ENCODE data around the gene EDEM2.

The EDEM2 gene

GRCh38 chr20:35146299-35146919 is 727 bp downstream of the EDEM2 start:
- DNase-seq (ENCODE audit: low read depth): no peak
- TF ChIP-seq CTCF (conservative IDR thresholded peaks at IDR 0.05; ENCODE audit: low read depth, low read length): peak; percentile 17
- H3K4me3 ChIP-seq (ENCODE audit: low read depth, low read length): peak overlapping the region; percentile 96

DNA sequence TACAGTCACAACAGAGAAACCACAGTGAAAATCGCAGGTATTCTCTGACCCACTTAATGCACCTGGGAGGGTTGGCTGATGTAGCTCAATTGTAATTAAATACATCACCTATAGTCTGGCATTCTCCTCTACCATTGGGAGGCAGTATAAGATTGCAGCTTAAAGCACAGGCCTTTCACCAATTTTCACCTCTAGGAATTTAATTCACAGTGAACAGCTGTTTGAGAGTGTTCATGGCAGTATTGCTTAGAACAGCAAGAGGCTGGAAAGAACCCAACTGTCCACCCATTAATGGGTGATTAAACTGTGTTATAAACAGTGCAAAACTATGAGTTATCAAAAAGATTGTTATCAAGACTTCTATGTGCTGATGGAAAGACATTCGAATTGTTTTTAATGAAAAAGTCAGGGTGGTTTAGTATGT is 2.0 kb downstream of the EDEM2 start:
- no peak overlapping the region for H3K4me3 ChIP-seq (ENCODE audit: low read depth, low read length)
- peak; percentile 83 for TF ChIP-seq CTCF (conservative IDR thresholded peaks at IDR 0.05; ENCODE audit: low read depth, low read length)
- DNase-seq (ENCODE audit: low read depth): peak; percentile 84

GRCh38 chr20:35144694-35145093 is 2.4 kb downstream of the EDEM2 start:
- DNase-seq (ENCODE audit: low read depth): no peak
- no peak overlapping the region for H3K4me3 ChIP-seq (ENCODE audit: low read depth, low read length)
- no peak for TF ChIP-seq CTCF (conservative IDR thresholded peaks at IDR 0.05; ENCODE audit: low read depth, low read length)

DNA sequence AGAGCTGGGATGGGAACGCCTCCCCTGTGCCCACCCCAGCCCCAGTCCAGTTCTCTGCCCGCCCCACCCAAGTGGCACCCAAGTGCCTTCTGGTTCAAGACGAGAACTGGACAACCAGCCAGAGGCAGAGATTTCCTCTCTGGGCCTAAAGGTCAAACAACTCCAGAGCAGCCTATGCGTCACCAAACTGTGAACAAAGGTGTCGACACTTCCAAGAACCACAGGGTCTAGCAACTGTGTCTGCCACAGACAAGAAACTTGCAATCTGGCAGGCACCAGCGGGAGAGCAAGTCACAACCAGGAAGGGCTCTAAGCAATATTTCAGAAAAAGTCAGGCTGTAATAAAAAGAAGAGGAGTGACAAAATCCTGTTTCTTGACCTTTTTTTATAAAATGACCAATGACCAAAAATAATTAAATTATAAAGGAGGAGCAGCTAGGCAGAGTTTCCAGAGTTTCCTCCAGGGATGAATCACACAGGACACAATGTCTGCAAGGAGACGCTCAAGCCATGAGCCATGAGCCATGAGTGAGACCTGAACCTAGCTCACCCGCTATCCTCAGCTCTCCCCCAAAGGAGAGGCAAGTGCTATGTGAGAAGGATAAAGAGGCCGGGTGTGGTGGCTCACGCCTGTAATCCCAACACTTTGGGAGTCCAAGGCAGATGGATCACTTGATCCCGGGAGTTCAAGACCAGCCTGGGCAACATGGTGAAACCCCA is 11.1 kb downstream of the EDEM2 start:
- no peak for TF ChIP-seq CTCF (conservative IDR thresholded peaks at IDR 0.05; ENCODE audit: low read depth, low read length)
- peak; percentile 87 for DNase-seq (ENCODE audit: low read depth)
- no peak overlapping the region for H3K4me3 ChIP-seq (ENCODE audit: low read depth, low read length)

GRCh38 chr20:35134880-35135279 is 12.3 kb downstream of the EDEM2 start:
- DNase-seq (ENCODE audit: low read depth): no peak
- no peak for TF ChIP-seq CTCF (conservative IDR thresholded peaks at IDR 0.05; ENCODE audit: low read depth, low read length)
- H3K4me3 ChIP-seq (ENCODE audit: low read depth, low read length): no peak overlapping the region

GRCh38 chr20:35134472-35134871 is 12.7 kb downstream of the EDEM2 start:
- H3K4me3 ChIP-seq (ENCODE audit: low read depth, low read length): no peak overlapping the region
- no peak for TF ChIP-seq CTCF (conservative IDR thresholded peaks at IDR 0.05; ENCODE audit: low read depth, low read length)
- peak; percentile 24 for DNase-seq (ENCODE audit: low read depth)

DNA sequence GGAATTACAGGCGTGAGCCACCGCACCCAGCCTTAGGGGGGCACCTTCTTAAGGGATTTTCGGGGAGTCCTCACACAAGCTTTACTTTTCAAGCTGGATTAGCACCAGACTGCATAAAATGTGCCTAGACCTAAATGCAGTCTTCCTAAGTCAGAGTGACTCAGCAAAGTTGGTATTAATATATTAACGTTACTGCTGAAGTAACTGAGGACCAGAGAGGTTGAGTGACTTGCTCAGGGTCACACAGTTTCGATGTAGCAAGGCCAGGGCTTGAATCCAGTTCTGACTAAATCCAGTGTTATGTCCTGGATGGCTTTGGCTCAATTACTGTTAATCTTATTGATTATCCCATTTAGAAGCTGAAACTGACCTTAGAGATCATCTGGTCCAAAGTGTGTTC is 13.4 kb downstream of the EDEM2 start:
- TF ChIP-seq CTCF (conservative IDR thresholded peaks at IDR 0.05; ENCODE audit: low read depth, low read length): no peak
- DNase-seq (ENCODE audit: low read depth): no peak
- H3K4me3 ChIP-seq (ENCODE audit: low read depth, low read length): no peak overlapping the region
